K562 (cell line): ENCODE measurements around the gene CCR5AS.

Experiments
- CBFA2T2 ChIP-seq: fragments of 450-650 bp; conservative IDR thresholded peaks from 2 replicates; pipeline ENCODE4 v1.6.1; 2017; ENCODE audit warnings: mild to moderate bottlenecking
- CCNT2 ChIP-seq: IDR thresholded peaks from 2 replicates; pipeline ENCODE4 v1.6.1; 2011; ENCODE audit warnings: borderline replicate concordance, low read depth, mild to moderate bottlenecking, moderate library complexity, mixed read lengths, low read length; ENCODE audit not compliant: insufficient read length; ENCODE audit errors: extremely low read depth
- ELF1 ChIP-seq: fragments of 200-800 bp; sonication (Bioruptor generic); IDR thresholded peaks from 2 replicates; pipeline ENCODE4 v1.6.1; 2016; ENCODE audit warnings: missing genetic modification characterization, missing compliant biosample characterization
- EP300 ChIP-seq: IDR thresholded peaks from 2 replicates; pipeline ENCODE4 v1.6.1; 2012; ENCODE audit warnings: low read length, improper control_type of control experiment
- ESRRA ChIP-seq: fragments of 450-650 bp; IDR thresholded peaks from 2 replicates; pipeline ENCODE4 v1.6.1; 2014; ENCODE audit warnings: low read depth, mild to moderate bottlenecking, moderate library complexity, borderline replicate concordance
- GATA2 ChIP-seq: sonication (generic); formaldehyde crosslinking; IDR thresholded peaks from 2 replicates; pipeline ENCODE4 v1.4.0; 2020; ENCODE audit warnings: mild to moderate bottlenecking, missing genetic modification reagents
- MITF ChIP-seq: IDR thresholded peaks from 2 replicates; pipeline ENCODE4 v1.6.1; 2014; ENCODE audit warnings: antibody characterized with exemption
- NFIC ChIP-seq: fragments of 450-650 bp; IDR thresholded peaks from 2 replicates; pipeline ENCODE4 v1.6.1; 2017; ENCODE audit warnings: mild to moderate bottlenecking, inconsistent platforms
- PML ChIP-seq: IDR thresholded peaks from 2 replicates; pipeline ENCODE4 v1.6.1; 2012; ENCODE audit warnings: low read length, inconsistent platforms
- SMAD3 ChIP-seq: fragments of 450-650 bp; formaldehyde crosslinking; conservative IDR thresholded peaks from 2 replicates; pipeline ENCODE4 v1.4.0; 2020; ENCODE audit warnings: mild to moderate bottlenecking
- SMAD4 ChIP-seq: fragments of 250-450 bp; sonication (Bioruptor Pico); conservative IDR thresholded peaks from 2 replicates; pipeline ENCODE4 v1.8.0; 2021; ENCODE audit warnings: inconsistent platforms, mild to moderate bottlenecking, moderate library complexity
- TAL1 ChIP-seq: fragments of 450-650 bp; IDR thresholded peaks from 2 replicates; pipeline ENCODE4 v1.6.1; 2016; ENCODE audit warnings: mild to moderate bottlenecking
- TEAD1 ChIP-seq, 2 experiments: fragments of 450-650 bp in 1 of 2; sonication (generic) in 1 of 2; formaldehyde crosslinking; IDR thresholded peaks; 2 replicates each; pipeline versions ENCODE4 v1.4.0 to v1.8.0; 2020 to 2022; ENCODE audit warnings: mild to moderate bottlenecking in 2 of 2, missing genetic modification reagents in 1 of 2
- TFAP4 ChIP-seq: sonication (generic); formaldehyde crosslinking; IDR thresholded peaks from 2 replicates; pipeline ENCODE4 v1.8.0; 2022; ENCODE audit warnings: missing genetic modification reagents, mild to moderate bottlenecking, moderate library complexity, borderline replicate concordance
- ZBTB12 ChIP-seq: fragments of 250-450 bp; sonication (Bioruptor Pico); IDR thresholded peaks from 2 replicates; pipeline ENCODE4 v1.4.0; 2020
- ZKSCAN1 ChIP-seq: fragments of 150-350 bp; IDR thresholded peaks from 2 replicates; pipeline ENCODE4 v1.6.1; 2016; ENCODE audit warnings: low read depth, low read length
- ZKSCAN8 ChIP-seq: fragments of 200-800 bp; sonication (Bioruptor generic); IDR thresholded peaks from 2 replicates; pipeline ENCODE4 v1.6.1; 2016; ENCODE audit warnings: missing genetic modification characterization, missing compliant biosample characterization
- ZNF175 ChIP-seq: fragments of 200-800 bp; sonication (Bioruptor generic); IDR thresholded peaks from 2 replicates; pipeline ENCODE4 v1.6.1; 2016; ENCODE audit warnings: low read depth, mild to moderate bottlenecking, missing genetic modification characterization, missing compliant biosample characterization
- ZNF239 ChIP-seq: fragments of 250-450 bp; sonication (Bioruptor Pico); IDR thresholded peaks from 2 replicates; pipeline ENCODE4 v1.4.0; 2020; ENCODE audit warnings: mild to moderate bottlenecking
- ZNF395 ChIP-seq: fragments of 200-800 bp; sonication (Bioruptor generic); IDR thresholded peaks from 2 replicates; pipeline ENCODE4 v1.6.1; 2017; ENCODE audit warnings: missing genetic modification characterization, missing compliant biosample characterization
- ZNF589 ChIP-seq: fragments of 200-800 bp; sonication (Bioruptor generic); IDR thresholded peaks from 2 replicates; pipeline ENCODE4 v1.6.1; 2016; ENCODE audit warnings: low read depth, missing genetic modification characterization, missing compliant biosample characterization
- ZNF766 ChIP-seq: fragments of 200-800 bp; sonication (Bioruptor generic); conservative IDR thresholded peaks from 2 replicates; pipeline ENCODE4 v1.6.1; 2016; ENCODE audit warnings: missing genetic modification characterization, missing compliant biosample characterization
- TF ChIP-seq, protein P1 (sequence below): fragments of 250-450 bp; sonication (Bioruptor Pico); IDR thresholded peaks from 2 replicates; pipeline ENCODE4 v1.8.0; 2022; ENCODE audit warnings: moderate library complexity, mild to moderate bottlenecking, inconsistent platforms

The CCR5AS gene

GRCh38 chr3:46433118-46433517, 26.3 kb upstream of the CCR5AS start (continued):
- TF ChIP-seq TAL1: peak; percentile 89
- TF ChIP-seq ZBTB12 (CRISPR knock-in tag): peak; percentile 22; the same call in 1 of the 2 replicates
- peak; percentile 90 for TF ChIP-seq CBFA2T2
- peak; percentile 63; the same call in 1 of the 2 replicates for TF ChIP-seq PML
- peak; percentile 19; the same call in 1 of the 2 replicates for TF ChIP-seq ESRRA
- TF ChIP-seq, protein P1, sequence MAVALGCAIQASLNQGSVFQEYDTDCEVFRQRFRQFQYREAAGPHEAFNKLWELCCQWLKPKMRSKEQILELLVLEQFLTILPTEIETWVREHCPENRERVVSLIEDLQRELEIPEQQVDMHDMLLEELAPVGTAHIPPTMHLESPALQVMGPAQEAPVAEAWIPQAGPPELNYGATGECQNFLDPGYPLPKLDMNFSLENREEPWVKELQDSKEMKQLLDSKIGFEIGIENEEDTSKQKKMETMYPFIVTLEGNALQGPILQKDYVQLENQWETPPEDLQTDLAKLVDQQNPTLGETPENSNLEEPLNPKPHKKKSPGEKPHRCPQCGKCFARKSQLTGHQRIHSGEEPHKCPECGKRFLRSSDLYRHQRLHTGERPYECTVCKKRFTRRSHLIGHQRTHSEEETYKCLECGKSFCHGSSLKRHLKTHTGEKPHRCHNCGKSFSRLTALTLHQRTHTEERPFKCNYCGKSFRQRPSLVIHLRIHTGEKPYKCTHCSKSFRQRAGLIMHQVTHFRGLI: peak; percentile 81
- TF ChIP-seq ZKSCAN1: peak; percentile 95
- 0 out of 2 replicates have a peak, but pooled peaks have one; percentile 17 for TF ChIP-seq MITF
- peak; percentile 93 for TF ChIP-seq ZNF589 (CRISPR knock-in tag)
- peak; percentile 85 for TF ChIP-seq TFAP4 (CRISPR knock-in tag)
- TF ChIP-seq ZKSCAN8 (CRISPR knock-in tag): peak; percentile 87; the same call in 1 of the 2 replicates
- peak; percentile 76 for TF ChIP-seq ZNF766
- peak; percentile 56; the same call in 1 of the 2 replicates for TF ChIP-seq GATA2 (CRISPR knock-in tag)
- TF ChIP-seq ZNF239 (CRISPR knock-in tag): peak; percentile 51; the same call in 1 of the 2 replicates
- TF ChIP-seq SMAD4: peak; percentile 84
- TF ChIP-seq TEAD1 (CRISPR knock-in tag; IDR thresholded peaks at IDR 0.05): peak in 1 of 2 experiments; percentile 89; a peak in 2 of 4 replicates
- TF ChIP-seq EP300: peak; percentile 51
- 0 out of 2 replicates have a peak, but pooled peaks have one; percentile 73 for TF ChIP-seq ZNF175 (CRISPR knock-in tag)
- TF ChIP-seq ELF1 (tag): peak; percentile 23; the same call in 1 of the 2 replicates
- TF ChIP-seq SMAD3: peak; percentile 90
- TF ChIP-seq CCNT2: peak; percentile 69
- TF ChIP-seq NFIC: peak; percentile 40
- TF ChIP-seq ZNF395 (CRISPR knock-in tag): peak; percentile 79
